Esophagus squamous epithelium (tissue), 5 donors: ENCODE measurements around the gene KLHL29. TPM values are rescaled to one million over a fixed set of nuclear protein-coding genes. Genes with fewer than 3 reads are reported as not detected.

ENCODE experiments used
- DNase-seq: peaks from one replicate; lab custom pipeline; 2025; lab: John Stamatoyannopoulos, UW
- H3K27ac ChIP-seq, 4 donors: fragments of 200-600 bp; sonication (generic); one replicate each; pipeline ENCODE4 v1.5.1; 2016 to 2019; ENCODE audit warnings: mild to moderate bottlenecking in 1 of 4
- H3K27me3 ChIP-seq, 4 donors: fragments of 200-600 bp; sonication (generic); 1 replicate in 3 of 4; 2 replicates in 1 of 4; pipeline versions ENCODE4 v1.5.1 to v1.6.0; 2017 to 2021; ENCODE audit warnings: antibody characterized with exemption in 1 of 4
- H3K36me3 ChIP-seq, 3 donors: fragments of 200-600 bp; sonication (generic); one replicate each; pipeline ENCODE4 v1.5.1; 2016 to 2019
- H3K4me1 ChIP-seq, 3 donors: fragments of 200-600 bp; sonication (generic); one replicate each; pipeline ENCODE4 v1.5.1; 2017 to 2019
- H3K4me3 ChIP-seq, 4 donors: fragments of 200-600 bp; sonication (generic); 1 replicate in 3 of 4; 2 replicates in 1 of 4; pipeline ENCODE4 v1.5.1; 2016 to 2019; ENCODE audit warnings: mild to moderate bottlenecking in 2 of 4, moderate library complexity in 1 of 4
- H3K9me3 ChIP-seq, 3 donors: fragments of 200-600 bp; sonication (generic); one replicate each; pipeline ENCODE4 v1.5.1; 2016 to 2019
- CTCF ChIP-seq, 6 experiments: fragments of 450-650 bp in 4 of 6; fragments of 200-600 bp in 2 of 6; sonication (generic) in 2 of 6; IDR thresholded peaks; one replicate each; pipeline ENCODE4 v1.5.1; 2016 to 2019; ENCODE audit warnings: antibody characterized with exemption in 6 of 6, mild to moderate bottlenecking in 4 of 6, moderate library complexity in 4 of 6
- POLR2A ChIP-seq, 4 donors: fragments of 450-650 bp; IDR thresholded peaks; one replicate each; pipeline ENCODE4 v1.6.1; 2017; ENCODE audit warnings: antibody characterized with exemption in 4 of 4, mild to moderate bottlenecking in 4 of 4, moderate library complexity in 3 of 4
- WGBS, 2 donors: methylation state at CpG; one replicate each; pipeline ENCODE4 v1.1.5; 2018; 5-methylcytosine and 5-hydroxymethylcytosine counted together
- intact Hi-C: fragments of 100-400 bp; cut with DNase I; formaldehyde crosslinking; loops from one replicate; pipeline ENCODE4 v1.15.0; 2022
- total RNA-seq, 4 donors: library from RNA; depleted of rRNA; stranded (reverse); fragments of >200 nt; gene quantifications; one replicate each; pipeline ENCODE4 v1.1.0, GENCODE V29; 2016
- donor health status: DM: yes; HTN: yes; CAD: no.

KLHL29 gene
- total RNA-seq, 4 donors from 2014 or later, result 3.4 to 11.8 (median 5.9) TPM

- Histone ChIP-seq H3K27me3 (no peaks in the 10 kb centered on the region), H3K9me3 (no peaks in the 10 kb centered on the region), H3K27ac (no peak overlapping the region), H3K4me3 (no peak overlapping the region), H3K4me1 (peaks cover 3 to 16% (median 16%) of the 10 kb centered on the region in 3 donors), H3K36me3 (no peaks in the 10 kb centered on the region)
- 90 to 92% methylated on average over 8 of the region's 8 CpGs for WGBS, 2 donors
- TF ChIP-seq POLR2A (IDR thresholded peaks at IDR 0.05) (no peak), CTCF (IDR thresholded peaks at IDR 0.05) (no peak)
- intact Hi-C loops, result no loop called here
- DNase-seq, result no peak
These were observed 24.3 kb downstream of the KLHL29 start for GRCh38 chr2:23409248-23409647.

DNA sequence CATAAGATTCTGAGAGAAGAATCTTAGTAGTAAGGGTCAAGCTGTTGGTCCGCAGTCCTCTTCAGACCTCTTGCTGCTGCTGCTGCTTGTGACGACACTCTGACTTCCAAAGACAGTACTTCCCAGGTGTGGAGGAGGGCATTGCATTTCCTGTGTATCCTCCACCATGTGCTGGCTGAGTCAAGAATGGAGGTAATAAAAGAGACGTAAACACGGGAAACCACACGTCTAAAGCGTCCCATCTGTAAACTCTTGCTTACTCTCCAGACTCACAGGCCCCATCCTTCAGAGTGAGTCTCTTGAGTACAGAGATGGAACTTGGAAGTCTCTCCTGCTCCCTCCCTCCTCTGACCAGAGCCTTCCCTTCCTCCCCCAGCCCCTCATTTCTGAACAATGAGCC lies 25.6 kb downstream of the KLHL29 start:
- Histone ChIP-seq H3K27ac (no peak overlapping the region), H3K4me1 (peaks cover 0 to 14% (median 10%) of the 10 kb centered on the region in 3 donors), H3K27me3 (no peaks in the 10 kb centered on the region), H3K9me3 (no peaks in the 10 kb centered on the region), H3K36me3 (no peaks in the 10 kb centered on the region), H3K4me3 (no peak overlapping the region)
- TF ChIP-seq CTCF (IDR thresholded peaks at IDR 0.05) (no peak), POLR2A (IDR thresholded peaks at IDR 0.05) (no peak)
- intact Hi-C loops, result no loop called here
- DNase-seq, result no peak
- 87 to 89% methylated on average over 6 of the region's 6 CpGs for WGBS, 2 donors

DNA sequence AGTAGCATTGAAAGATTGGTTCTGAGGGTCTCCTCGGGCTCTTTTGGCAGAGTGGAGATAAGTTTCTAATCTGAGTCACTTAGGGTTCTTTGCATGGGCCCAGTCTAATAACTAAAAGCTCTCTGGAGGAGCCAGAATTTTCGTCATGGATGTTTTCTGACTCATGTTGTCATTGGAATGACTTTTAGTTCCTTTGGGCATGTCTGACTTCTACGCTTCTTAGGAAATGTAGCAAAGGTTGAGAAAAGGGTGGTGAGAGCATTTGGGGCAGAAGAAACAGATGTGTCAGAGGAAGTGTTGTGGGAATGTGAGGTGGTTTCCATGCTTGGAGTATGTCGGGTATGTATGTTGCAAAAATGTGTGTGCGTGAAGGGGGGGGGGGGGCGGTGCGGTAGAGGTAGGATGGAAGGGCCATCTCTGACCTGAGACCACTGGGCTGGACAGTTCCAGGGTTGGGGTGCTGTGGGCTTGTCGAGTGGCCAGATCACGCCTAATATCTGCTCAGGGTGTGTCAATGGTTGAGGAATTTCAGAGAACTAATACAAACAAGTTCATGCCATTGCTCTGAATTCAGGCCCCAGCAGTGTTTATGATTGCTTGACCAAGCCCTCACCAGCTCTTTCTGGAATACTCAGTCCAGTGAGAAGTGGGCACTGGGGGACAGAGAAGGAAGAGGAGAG lies 26.9 kb downstream of the KLHL29 start:
- no peak for TF ChIP-seq POLR2A (IDR thresholded peaks at IDR 0.05)
- no peak for TF ChIP-seq CTCF (IDR thresholded peaks at IDR 0.05)
- H3K4me3 ChIP-seq, result no peak overlapping the region
- no peaks in the 10 kb centered on the region for H3K36me3 ChIP-seq
- peaks cover 0 to 14% (median 10%) of the 10 kb centered on the region in 3 donors for H3K4me1 ChIP-seq
- intact Hi-C loops, result no loop called here
- no peaks in the 10 kb centered on the region for H3K9me3 ChIP-seq
- H3K27me3 ChIP-seq, result no peaks in the 10 kb centered on the region
- WGBS, 2 donors, result 50 to 61% methylated on average over 9 of the region's 9 CpGs
- DNase-seq, result no peak
- no peak overlapping the region for H3K27ac ChIP-seq

- Histone ChIP-seq H3K9me3 (no peaks in the 10 kb centered on the region), H3K36me3 (no peaks in the 10 kb centered on the region), H3K27ac (no peak overlapping the region), H3K4me3 (no peak overlapping the region), H3K27me3 (no peaks in the 10 kb centered on the region), H3K4me1 (peaks cover 0 to 14% (median 14%) of the 10 kb centered on the region in 3 donors)
- intact Hi-C loops, result no loop called here
- no peak for DNase-seq
- WGBS, 2 donors, result 65 to 82% methylated on average over 10 to 11 of the region's 11 CpGs
- TF ChIP-seq CTCF (IDR thresholded peaks at IDR 0.05) (no peak), POLR2A (IDR thresholded peaks at IDR 0.05) (no peak)
These were observed 27.7 kb downstream of the KLHL29 start for GRCh38 chr2:23412556-23413155.

- no peak for TF ChIP-seq POLR2A (IDR thresholded peaks at IDR 0.05)
- Histone ChIP-seq H3K27ac (no peak overlapping the region), H3K4me1 (peaks cover 0 to 24% (median 22%) of the 10 kb centered on the region in 3 donors), H3K27me3 (no peaks in the 10 kb centered on the region), H3K36me3 (no peaks in the 10 kb centered on the region), H3K4me3 (no peak overlapping the region), H3K9me3 (no peaks in the 10 kb centered on the region)
- DNase-seq, result no peak
- 91 to 96% methylated on average over 4 of the region's 8 CpGs for WGBS, 2 donors
- intact Hi-C loops, result no loop called here
These were observed 28.7 kb downstream of the KLHL29 start for GRCh38 chr2:23413641-23414040.
